Loucy (cell line): ENCODE measurements around the gene SCUBE2.

Experiments
- H2AFZ ChIP-seq: fragments of 200-600 bp; sonication (generic); 2 replicates; pipeline ENCODE4 v1.6.0; 2016; ENCODE audit warnings: antibody characterized with exemption, mild to moderate bottlenecking, low read length, moderate library complexity
- H3F3A ChIP-seq: fragments of 200-600 bp; 2 replicates; pipeline ENCODE4 v1.6.0; 2016; ENCODE audit warnings: antibody characterized with exemption, low read depth, mild to moderate bottlenecking
- H3K27me3 ChIP-seq: fragments of 200-600 bp; sonication (generic); 2 replicates; pipeline ENCODE4 v1.6.1; 2014; ENCODE audit warnings: low read length, mild to moderate bottlenecking; ENCODE audit not compliant: insufficient read depth, poor library complexity, severe bottlenecking
- H3K36me3 ChIP-seq: fragments of 200-600 bp; sonication (generic); 2 replicates; pipeline ENCODE4 v1.6.1; 2016; ENCODE audit warnings: low read length; ENCODE audit not compliant: insufficient read depth
- H3K4me1 ChIP-seq: fragments of 200-600 bp; sonication (generic); 2 replicates; pipeline ENCODE4 v1.5.1; 2014; ENCODE audit warnings: low read length, mild to moderate bottlenecking; ENCODE audit not compliant: insufficient read depth, poor library complexity, severe bottlenecking
- H3K4me2 ChIP-seq: fragments of 200-600 bp; sonication (generic); 2 replicates; pipeline ENCODE4 v1.6.0; 2014; ENCODE audit warnings: antibody characterized with exemption, low read length, low read depth, mild to moderate bottlenecking; ENCODE audit not compliant: poor library complexity, severe bottlenecking
- H3K4me3 ChIP-seq: fragments of 200-600 bp; sonication (generic); 2 replicates; pipeline ENCODE4 v1.5.1; 2014; ENCODE audit warnings: low read length, mild to moderate bottlenecking, mixed read lengths; ENCODE audit not compliant: poor library complexity, severe bottlenecking
- H3K79me2 ChIP-seq: fragments of 200-600 bp; sonication (generic); 2 replicates; pipeline ENCODE4 v1.6.1; 2014; ENCODE audit warnings: low read length; ENCODE audit not compliant: insufficient read depth
- H3K9ac ChIP-seq: fragments of 200-600 bp; sonication (generic); 2 replicates; pipeline ENCODE4 v1.6.0; 2014; ENCODE audit warnings: mild to moderate bottlenecking, low read depth, low read length, moderate library complexity; ENCODE audit not compliant: poor library complexity, severe bottlenecking
- H3K9me2 ChIP-seq: fragments of 200-600 bp; sonication (generic); replicated peaks from 2 replicates; pipeline ENCODE4 v1.6.1; 2016; ENCODE audit warnings: low read depth, low read length, mixed read lengths
- H3K9me3 ChIP-seq: fragments of 200-600 bp; sonication (generic); 2 replicates; pipeline ENCODE4 v1.6.1; 2014; ENCODE audit warnings: mild to moderate bottlenecking, antibody characterized with exemption, low read length, low read depth; ENCODE audit not compliant: insufficient read depth
- H4K20me1 ChIP-seq: fragments of 200-600 bp; sonication (generic); 2 replicates; pipeline ENCODE4 v1.6.0; 2014; ENCODE audit warnings: antibody characterized with exemption, low read length, mild to moderate bottlenecking; ENCODE audit not compliant: insufficient read depth, poor library complexity, severe bottlenecking
- CTCF ChIP-seq: fragments of 200-600 bp; sonication (generic); conservative IDR thresholded peaks from 2 replicates; pipeline ENCODE4 v1.5.1; 2014; ENCODE audit warnings: mild to moderate bottlenecking, antibody characterized with exemption, low read length
- EZH2phosphoT487 ChIP-seq: fragments of 200-600 bp; IDR thresholded peaks from 2 replicates; pipeline ENCODE4 v1.6.1; 2018; ENCODE audit warnings: antibody characterized with exemption, mild to moderate bottlenecking, moderate library complexity, borderline replicate concordance

Gene SCUBE2

GRCh38 chr11:9046481-9046880 lies 44.9 kb downstream of the SCUBE2 start:
- Histone ChIP-seq H3K27me3 (peaks cover 11% of the 10 kb centered on the region), H3K4me1 (no peaks in the 10 kb centered on the region), H3K36me3 (no peaks in the 10 kb centered on the region), H3K4me2 (no peak overlapping the region), H2AFZ (no peak overlapping the region), H3K9ac (no peak overlapping the region), H3K4me3 (no peak overlapping the region), H4K20me1 (no peaks in the 10 kb centered on the region), H3K79me2 (no peaks in the 10 kb centered on the region), H3K9me3 (no peaks in the 10 kb centered on the region), H3F3A (no peaks in the 10 kb centered on the region), H3K9me2 (no peaks in the 10 kb centered on the region)
- TF ChIP-seq CTCF = no peak
- no peak for TF ChIP-seq EZH2phosphoT487

GRCh38 chr11:9042488-9042887 lies 48.9 kb downstream of the SCUBE2 start:
- TF ChIP-seq EZH2phosphoT487 (no peak), CTCF (no peak)
- H3K4me1 ChIP-seq = no peaks in the 10 kb centered on the region
- H3K4me2 ChIP-seq = no peak overlapping the region
- no peaks in the 10 kb centered on the region for H3F3A ChIP-seq
- no peak overlapping the region for H2AFZ ChIP-seq
- H3K9me2 ChIP-seq = no peaks in the 10 kb centered on the region
- peaks cover 11% of the 10 kb centered on the region for H3K27me3 ChIP-seq
- H3K79me2 ChIP-seq = no peaks in the 10 kb centered on the region
- no peaks in the 10 kb centered on the region for H3K9me3 ChIP-seq
- H3K4me3 ChIP-seq = no peak overlapping the region
- H3K9ac ChIP-seq = no peak overlapping the region
- no peaks in the 10 kb centered on the region for H4K20me1 ChIP-seq
- H3K36me3 ChIP-seq = no peaks in the 10 kb centered on the region

- TF ChIP-seq EZH2phosphoT487 (no peak), CTCF (no peak)
- Histone ChIP-seq H3F3A (no peaks in the 10 kb centered on the region), H3K9me3 (no peaks in the 10 kb centered on the region), H3K79me2 (no peaks in the 10 kb centered on the region), H3K4me1 (no peaks in the 10 kb centered on the region), H3K27me3 (peaks cover 11% of the 10 kb centered on the region), H3K36me3 (no peaks in the 10 kb centered on the region), H4K20me1 (no peaks in the 10 kb centered on the region), H3K4me3 (no peak overlapping the region), H3K4me2 (no peak overlapping the region), H3K9me2 (no peaks in the 10 kb centered on the region), H3K9ac (no peak overlapping the region), H2AFZ (no peak overlapping the region)
Observed at GRCh38 chr11:9041747-9042146, 49.7 kb downstream of the SCUBE2 start.
